ENCODE results near the gene TMEM174.

Gene TMEM174

GRCh38 chr5:73172951-73173350 lies at the start of gene TMEM174:
TMEM174 (plus strand) TSS chr5:73173193; CDS start chr5:73173244, 51 bp downstream.
- DNase-seq (ENCODE audit: low read depth in 2 of 2): no peak

- no peak for DNase-seq (ENCODE audit: low read depth in 2 of 2)
These were observed 47.7 kb upstream of the TMEM174 start for GRCh38 chr5:73125289-73125688.

- no peak for DNase-seq (ENCODE audit: low read depth in 2 of 2)
These were observed 46.6 kb upstream of the TMEM174 start for GRCh38 chr5:73126381-73126780.

GRCh38 chr5:73126957-73127356 lies 46.0 kb upstream of the TMEM174 start:
- no peak for DNase-seq (ENCODE audit: low read depth in 2 of 2)

GRCh38 chr5:73129143-73129542 lies 43.9 kb upstream of the TMEM174 start:
- no peak for DNase-seq (ENCODE audit: low read depth in 2 of 2)

- no peak for DNase-seq (ENCODE audit: low read depth in 2 of 2)
These were observed 42.2 kb upstream of the TMEM174 start for GRCh38 chr5:73130811-73131210.

- no peak for DNase-seq (ENCODE audit: low read depth in 2 of 2)
These were observed 41.1 kb upstream of the TMEM174 start for GRCh38 chr5:73131711-73132425.

- no peak for DNase-seq (ENCODE audit: low read depth in 2 of 2)
These were observed 40.2 kb upstream of the TMEM174 start for GRCh38 chr5:73132759-73133158.

GRCh38 chr5:73135021-73135420 lies 38.0 kb upstream of the TMEM174 start:
- DNase-seq (ENCODE audit: low read depth in 2 of 2): no peak

GRCh38 chr5:73135429-73136054 lies 37.5 kb upstream of the TMEM174 start:
- DNase-seq (ENCODE audit: low read depth in 2 of 2): no peak

- no peak for DNase-seq (ENCODE audit: low read depth in 2 of 2)
These were observed 36.9 kb upstream of the TMEM174 start for GRCh38 chr5:73136055-73136562.

- DNase-seq (ENCODE audit: low read depth in 2 of 2): no peak
These were observed 35.1 kb upstream of the TMEM174 start for GRCh38 chr5:73137563-73138530.

GRCh38 chr5:73139485-73139884 lies 33.5 kb upstream of the TMEM174 start:
- no peak for DNase-seq (ENCODE audit: low read depth in 2 of 2)

GRCh38 chr5:73140801-73141200 lies 32.2 kb upstream of the TMEM174 start:
- no peak for DNase-seq (ENCODE audit: low read depth in 2 of 2)

- no peak for DNase-seq (ENCODE audit: low read depth in 2 of 2)
These were observed 31.0 kb upstream of the TMEM174 start for GRCh38 chr5:73142035-73142434.

GRCh38 chr5:73143716-73144115 lies 29.3 kb upstream of the TMEM174 start:
- DNase-seq (ENCODE audit: low read depth in 2 of 2): no peak

- no peak for DNase-seq (ENCODE audit: low read depth in 2 of 2)
These were observed 23.5 kb upstream of the TMEM174 start for GRCh38 chr5:73149540-73149939.

- no peak for DNase-seq (ENCODE audit: low read depth in 2 of 2)
These were observed 22.1 kb upstream of the TMEM174 start for GRCh38 chr5:73150876-73151275.

- DNase-seq (ENCODE audit: low read depth in 2 of 2): no peak
These were observed 21.1 kb upstream of the TMEM174 start for GRCh38 chr5:73151766-73152410.

GRCh38 chr5:73152411-73153388 lies 20.3 kb upstream of the TMEM174 start:
- no peak for DNase-seq (ENCODE audit: low read depth in 2 of 2)
